Limb (tissue), 2 donors: ENCODE data around the gene PMIS2.

Experiments
- DNase-seq, 2 donors: peaks; one replicate each; pipeline ENCODE4 v3.0.0-alpha.2; 2016; ENCODE audit errors: extremely low spot score in 2 of 2

The PMIS2 gene

DNA sequence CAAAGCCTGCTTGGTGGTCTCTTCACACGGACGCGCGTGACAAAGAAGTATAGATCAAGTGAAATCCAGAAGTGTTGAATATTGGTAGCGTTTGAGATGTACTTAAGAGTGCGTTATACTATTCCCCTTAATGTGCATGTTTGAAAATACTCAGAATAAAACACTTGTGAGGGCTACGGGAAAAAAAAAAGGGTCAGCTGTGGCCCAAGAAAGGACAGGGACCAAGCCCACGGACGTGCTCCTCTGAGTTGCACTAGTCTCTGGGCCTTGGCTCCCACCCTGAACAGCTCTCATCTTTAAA, 42.2 kb downstream of the PMIS2 start:
- DNase-seq, result no peak

DNA sequence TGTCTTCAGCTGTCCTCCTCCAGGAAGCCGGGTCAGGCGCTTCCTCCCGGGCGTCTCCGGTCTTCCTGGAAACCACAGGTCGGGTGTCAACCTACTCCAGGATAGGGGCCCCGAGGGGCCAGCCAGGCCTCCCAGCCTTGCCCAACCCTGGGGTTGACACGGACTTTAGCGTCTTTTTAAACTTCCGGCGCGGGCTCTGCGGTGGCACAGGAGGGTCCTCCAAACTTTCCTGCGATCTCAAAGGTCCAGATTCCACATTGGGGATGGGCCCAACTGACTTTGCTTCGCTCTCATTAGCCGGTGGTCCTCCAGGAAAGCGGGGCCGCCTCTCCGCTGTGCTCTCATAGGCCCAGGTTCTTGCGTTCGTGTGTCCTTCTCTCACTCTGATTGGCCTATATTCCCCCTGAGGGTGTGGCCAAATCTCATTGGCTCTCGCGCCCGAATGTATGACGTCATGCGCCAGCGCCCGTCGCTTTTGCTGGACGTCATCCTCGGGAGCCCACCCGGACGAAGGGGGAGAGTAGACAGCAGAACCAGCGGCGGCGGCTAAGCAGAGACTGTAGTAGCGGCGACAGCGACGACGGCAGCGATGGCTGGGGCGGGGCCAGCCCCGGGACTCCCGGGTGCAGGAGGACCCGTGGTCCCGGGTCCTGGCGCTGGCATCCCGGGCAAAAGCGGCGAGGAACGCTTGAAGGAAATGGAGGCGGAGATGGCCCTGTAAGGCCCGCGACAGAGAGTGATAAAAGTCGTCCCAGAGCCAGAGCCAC, 42.8 kb downstream of the PMIS2 start, which contains the start of gene RBM42:
RBM42 (plus strand) TSS at position 472 of the 767 bp plus-strand sequence; CDS start at position 590, 118 bp downstream.
- peak; percentile 98 to 99 for DNase-seq

DNA sequence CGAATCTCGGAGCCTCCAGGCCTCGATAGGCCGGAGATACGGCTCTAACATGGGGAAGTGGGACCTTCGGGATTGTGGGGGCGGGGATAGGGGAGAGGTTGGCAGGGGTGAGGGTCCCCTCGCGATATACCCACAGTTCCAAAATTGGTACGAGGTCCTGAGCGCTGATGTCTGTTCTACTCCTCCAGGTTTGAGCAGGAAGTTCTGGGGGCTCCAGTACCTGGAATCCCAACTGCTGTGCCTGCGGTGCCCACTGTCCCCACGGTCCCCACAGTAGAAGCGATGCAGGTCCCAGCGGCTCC, 43.3 kb downstream of the PMIS2 start:
- DNase-seq, result no peak

DNA sequence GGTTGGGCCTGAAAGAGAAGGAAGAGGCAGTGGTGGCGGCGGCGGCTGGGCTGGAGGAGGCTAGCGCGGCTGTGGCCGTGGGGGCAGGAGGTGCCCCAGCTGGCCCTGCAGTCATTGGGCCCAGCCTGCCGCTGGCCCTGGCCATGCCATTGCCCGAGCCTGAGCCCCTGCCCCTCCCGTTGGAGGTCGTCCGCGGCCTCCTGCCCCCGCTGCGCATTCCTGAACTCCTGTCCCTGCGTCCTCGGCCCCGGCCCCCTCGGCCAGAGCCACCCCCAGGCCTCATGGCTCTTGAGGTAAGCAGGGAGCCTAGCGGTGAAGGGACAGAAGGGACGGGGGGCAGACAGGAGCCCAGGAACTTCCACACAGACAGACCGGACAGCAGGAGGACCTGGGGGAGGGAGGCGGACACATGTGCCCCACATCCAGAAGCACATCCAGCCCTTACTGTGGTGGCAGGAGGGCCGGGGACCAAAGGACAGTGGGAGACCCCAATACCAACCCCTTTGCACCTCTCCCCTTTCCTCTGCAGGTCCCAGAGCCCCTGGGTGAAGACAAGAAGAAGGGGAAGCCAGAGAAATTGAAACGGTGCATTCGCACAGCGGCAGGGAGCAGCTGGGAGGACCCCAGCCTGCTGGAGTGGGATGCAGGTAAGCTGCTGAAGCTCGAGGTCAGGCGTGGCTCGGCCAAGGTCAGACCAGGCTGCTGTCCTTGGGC, 47.9 kb downstream of the PMIS2 start:
- no peak for DNase-seq

DNA sequence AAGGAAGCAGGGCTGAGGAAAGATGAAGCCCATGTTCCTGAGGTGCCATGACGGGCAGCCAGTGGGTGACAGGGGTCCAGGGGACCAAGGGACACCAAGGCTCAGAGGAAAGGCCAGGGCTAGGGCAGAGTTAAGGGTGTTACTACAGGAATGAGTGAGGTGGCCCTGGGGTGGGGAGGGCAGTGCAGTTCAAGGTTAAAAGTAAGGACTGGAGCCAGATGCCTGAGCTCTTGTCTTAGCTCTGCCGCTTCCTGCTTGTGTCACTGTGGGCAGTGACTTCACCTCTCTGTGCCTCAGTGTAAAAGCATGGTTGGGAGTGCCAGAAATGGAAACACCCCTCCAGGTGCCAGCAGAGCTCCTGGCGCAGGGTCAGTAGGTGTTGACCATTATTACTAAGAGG, 50.7 kb downstream of the PMIS2 start:
- no peak for DNase-seq
